ENCODE results near the gene KNCN.

KNCN gene

DNA sequence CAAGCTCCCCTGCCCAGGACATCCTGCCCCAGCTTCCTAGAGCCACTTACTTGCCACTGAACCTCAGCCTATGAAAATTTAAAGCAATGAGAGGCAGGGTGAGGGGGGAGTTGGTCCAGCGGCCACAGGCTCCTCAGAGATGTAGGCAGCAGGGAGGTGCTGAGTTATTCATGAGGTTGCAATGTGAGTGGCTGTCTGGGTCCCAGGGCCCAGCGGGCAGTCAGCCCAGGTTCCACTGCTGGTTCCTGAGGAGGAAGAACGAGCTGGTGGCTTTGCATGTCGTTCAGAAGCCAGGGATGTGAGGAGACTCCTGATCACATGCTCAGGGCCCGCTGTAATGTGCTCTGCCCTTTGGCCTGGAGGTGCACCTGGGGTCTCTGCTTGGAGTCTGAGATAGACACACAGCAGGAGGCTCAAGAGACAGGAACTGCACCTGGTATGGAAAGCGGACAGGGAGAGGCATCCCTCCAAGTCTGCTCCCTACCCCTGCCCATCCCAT, at the start of gene KNCN:
KNCN (minus strand) TSS at position 51 of the 499 bp plus-strand sequence. CDS start 432 bp downstream, outside the sequence.
- no peak for DNase-seq (ENCODE audit: low read depth)

DNA sequence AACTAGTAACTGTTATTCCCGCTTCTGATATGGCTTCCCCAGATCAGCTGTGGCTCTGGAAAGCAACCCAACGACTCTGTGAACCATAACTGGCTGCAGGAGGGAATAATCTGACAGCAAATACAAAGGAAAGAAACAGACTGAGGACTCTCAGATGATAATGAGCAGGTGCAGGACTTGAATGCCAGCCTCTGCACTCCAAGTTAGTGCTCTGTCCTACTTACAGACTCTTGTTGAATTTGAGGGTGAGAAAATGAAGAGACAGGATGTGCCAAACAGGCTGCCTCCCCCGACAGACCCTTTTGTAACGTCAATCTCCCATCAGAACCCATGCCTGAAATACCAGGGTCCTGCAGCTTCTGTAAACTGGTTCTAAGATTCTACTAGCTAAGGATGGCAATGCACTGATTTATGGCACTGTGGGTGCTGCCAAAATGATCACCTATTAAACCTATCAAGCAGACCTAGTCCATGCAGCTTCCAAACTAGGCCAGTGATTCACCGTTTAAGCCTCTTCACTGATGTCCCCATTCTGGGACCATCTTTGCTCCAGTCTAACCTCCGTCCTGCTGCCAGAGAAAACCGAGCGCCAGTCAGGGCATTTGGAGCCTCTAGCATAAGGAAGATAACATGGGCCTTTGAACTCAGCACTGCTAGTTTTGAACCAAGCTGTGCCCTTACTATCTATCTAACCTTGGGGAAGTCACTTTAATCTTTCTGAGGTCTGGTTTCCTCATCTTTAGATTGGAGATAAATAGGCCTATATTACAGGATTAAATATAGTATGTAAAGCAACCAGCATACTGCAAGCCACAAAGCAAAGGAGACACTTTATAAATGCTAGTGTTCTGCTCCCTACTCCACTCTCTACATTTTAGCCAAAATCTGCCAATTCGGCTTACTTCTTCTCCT, 47.9 kb upstream of the KNCN start:
- no peak for DNase-seq (ENCODE audit: low read depth)

DNA sequence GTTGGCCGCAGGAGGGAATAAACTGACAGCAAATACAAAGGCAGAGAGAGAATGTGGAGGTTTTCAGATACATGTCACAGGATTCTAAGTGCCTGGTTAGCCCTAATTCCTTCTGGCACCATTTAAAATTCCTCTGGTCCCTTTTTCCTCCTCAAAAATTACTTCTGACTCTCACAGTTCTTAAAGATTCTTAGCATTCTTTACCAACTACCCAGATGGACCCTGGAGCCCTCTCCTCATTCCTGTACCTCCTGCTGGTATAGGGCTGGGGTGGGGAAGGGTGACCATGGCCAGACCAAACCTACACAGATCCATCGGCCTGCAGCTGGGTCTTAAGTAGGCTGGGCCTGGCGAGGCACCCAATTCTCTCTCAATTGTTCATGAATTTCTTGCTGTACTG, 45.4 kb upstream of the KNCN start:
- no peak for DNase-seq (ENCODE audit: low read depth)

DNA sequence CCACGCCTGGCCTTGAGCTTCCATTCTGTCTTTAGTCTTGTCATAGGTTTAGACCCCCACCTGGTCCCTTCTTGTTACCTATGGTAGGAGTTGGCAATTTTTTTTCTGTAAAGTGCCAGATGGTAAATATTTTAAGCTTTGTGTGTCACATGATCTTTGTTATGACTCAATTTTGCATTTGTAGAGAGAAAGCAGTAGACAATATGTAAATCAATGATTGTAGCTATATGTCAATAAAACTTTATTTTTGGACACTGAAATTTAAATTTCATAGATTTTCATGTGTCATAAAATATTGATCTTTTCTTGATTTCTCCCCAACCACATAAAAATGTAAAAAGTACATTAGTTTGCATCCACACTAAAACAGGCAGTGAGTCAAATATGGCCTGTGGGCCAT, 44.6 kb upstream of the KNCN start:
- DNase-seq (ENCODE audit: low read depth): no peak

DNA sequence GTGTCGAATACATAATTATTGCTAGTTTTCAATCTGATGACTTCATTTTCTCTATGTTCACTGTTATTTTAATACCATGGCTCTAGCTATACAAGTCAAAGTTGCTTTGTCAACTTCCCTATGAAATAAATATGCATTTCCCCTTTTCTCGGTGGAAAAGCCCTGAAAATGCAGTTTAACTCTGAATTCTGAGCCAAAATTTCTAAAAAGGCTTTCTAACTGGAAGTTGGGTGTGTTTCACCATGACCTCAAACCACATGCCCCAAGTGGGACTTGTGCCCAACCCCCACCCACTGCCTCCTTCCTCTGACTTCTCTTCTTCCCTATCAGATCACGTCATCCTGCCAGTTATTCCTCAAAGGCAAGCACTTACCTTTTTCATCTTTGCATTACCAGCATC, 43.7 kb upstream of the KNCN start:
- no peak for DNase-seq (ENCODE audit: low read depth)

DNA sequence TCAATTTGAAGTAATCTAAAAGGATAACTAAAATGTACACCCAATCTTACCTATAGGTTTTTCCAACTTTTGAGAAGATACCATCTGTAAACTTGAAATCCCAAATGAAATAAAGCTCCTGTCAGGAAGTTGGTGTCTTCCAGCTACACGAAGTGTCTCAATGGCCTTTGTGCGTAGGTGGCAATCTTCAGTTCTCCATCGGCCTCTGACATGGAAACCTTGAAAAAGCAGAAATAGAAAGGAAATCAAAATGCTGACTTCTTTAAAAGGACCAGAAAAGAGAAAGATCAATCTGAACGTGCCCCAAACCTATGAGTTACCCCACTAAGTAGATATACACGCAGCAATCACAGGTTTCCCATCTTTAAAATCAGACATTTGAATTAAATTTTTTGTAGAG, 42.6 kb upstream of the KNCN start:
- no peak for DNase-seq (ENCODE audit: low read depth)

DNA sequence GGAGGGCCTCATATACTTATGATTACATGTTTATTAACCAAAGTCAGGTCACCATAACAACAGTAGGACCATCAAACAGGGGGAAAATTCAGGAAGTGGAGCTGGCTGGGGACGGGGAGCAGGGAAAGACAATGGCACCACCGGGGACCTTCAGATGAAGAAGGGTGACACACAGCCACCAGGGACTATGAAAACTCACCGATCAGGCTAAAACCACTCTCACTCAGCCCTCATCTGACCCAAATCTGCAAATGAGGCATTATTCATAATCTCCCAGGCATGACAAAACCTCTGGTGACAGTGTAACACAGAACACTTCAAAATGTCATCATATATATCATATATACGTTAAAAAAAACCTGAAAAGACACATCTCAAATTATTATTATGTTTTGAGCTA, 41.4 kb upstream of the KNCN start:
- no peak for DNase-seq (ENCODE audit: low read depth)

DNA sequence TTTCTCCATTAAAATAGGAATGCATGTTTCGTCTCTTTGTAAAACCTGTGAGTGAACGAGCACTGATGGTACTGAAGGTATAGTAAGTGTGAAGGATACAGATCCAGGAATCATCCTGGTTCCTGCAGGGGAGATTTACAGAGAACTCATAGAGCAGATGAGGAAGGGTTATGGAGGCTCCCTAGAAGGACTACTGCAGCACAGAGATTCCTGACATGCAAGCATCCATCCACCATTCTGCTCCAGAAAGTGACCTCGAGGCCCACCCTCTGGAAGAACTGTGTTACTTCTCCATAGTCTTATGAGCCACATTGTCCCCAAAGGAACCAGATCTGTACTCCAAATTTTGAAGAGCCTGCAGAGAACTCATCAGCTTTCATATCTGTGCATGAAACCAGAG, 38.1 kb upstream of the KNCN start:
- DNase-seq (ENCODE audit: low read depth): no peak

DNA sequence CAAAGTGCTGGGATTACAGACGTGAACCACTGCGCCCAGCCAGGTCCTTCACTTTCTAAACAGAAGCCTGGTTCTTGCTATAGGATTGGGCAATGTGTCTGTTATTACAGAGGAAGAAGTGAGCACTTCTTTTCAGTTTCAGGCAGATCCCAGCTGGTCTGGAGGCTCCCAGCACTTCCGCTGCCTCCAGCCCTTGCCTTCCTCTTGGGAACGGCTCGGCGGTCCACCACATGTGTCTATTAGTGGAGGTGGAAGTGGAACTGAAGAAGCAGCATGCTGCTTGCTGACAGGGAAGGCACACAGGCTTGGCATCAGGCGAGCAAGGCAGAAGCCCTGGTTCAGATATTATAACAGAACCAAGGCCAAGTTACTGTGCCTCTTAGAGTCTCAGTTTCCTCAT, 35.6 kb upstream of the KNCN start:
- DNase-seq (ENCODE audit: low read depth): no peak

DNA sequence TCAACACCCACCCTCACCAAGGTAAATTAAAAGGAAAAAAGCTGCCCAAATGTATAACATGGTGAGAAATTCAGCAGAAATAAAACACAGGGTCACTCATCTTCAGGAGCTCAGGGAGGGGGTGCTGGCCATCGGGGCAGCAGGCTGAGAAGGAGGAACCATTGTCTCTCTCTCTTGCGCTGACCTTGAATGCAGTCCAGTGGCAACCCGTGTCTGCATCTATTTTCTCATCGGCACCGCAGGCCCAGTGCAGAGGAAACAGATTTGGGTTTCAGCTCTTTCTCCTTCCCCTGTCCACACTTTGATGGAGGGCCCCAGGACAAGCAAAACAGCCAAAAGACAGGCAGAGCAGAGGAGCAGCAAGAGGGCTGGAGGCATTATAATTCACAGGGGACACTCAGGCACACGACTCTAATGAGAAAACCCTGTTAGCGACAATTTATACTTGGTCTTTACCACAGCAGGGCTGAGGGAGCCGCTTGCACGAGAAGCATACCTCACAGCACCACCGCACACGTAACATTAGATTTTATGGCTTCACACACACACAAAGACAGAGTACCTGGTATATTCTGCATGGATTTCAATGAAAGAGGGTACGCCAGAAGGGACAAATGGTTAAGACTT, 34.0 kb upstream of the KNCN start:
- no peak for DNase-seq (ENCODE audit: low read depth)

DNA sequence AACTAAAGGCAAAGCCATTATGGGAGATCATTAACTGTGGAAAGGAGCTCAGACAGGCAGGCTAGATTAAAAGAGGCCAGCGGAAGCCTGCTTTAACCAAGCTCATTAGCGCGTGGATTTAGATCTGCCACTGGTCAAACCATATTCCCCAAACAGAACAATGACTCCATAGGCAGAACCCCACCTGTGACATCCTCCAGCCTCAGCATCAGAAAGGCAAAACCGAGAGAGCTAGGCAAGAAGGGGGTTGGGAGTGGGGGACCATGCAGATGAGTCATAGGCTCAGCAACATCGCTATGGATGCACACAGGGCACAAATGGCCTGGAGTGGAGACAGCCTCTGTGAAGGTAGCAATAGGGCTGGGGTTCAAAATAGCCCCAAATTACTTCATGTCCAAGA, 32.0 kb upstream of the KNCN start:
- DNase-seq (ENCODE audit: low read depth): no peak

DNA sequence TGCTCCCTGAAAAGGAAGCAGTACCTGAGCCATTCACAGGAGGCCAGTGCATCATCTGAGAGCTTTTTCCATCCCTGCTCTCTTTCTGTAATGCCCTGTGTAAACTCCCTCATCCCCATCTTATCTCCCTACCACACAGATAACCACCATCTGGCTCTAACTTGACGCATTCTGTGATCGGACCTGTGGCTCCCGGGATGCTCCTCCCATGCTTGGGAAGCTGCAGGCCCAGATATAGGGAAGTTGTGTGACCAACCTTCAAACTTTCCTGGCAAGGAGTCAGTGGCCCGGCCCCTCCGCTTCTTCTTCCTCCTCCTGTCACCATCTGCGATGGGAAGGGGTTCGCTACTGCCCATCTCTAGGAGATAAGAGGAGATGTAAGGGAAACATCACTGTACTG, 31.5 kb upstream of the KNCN start:
- no peak for DNase-seq (ENCODE audit: low read depth)

DNA sequence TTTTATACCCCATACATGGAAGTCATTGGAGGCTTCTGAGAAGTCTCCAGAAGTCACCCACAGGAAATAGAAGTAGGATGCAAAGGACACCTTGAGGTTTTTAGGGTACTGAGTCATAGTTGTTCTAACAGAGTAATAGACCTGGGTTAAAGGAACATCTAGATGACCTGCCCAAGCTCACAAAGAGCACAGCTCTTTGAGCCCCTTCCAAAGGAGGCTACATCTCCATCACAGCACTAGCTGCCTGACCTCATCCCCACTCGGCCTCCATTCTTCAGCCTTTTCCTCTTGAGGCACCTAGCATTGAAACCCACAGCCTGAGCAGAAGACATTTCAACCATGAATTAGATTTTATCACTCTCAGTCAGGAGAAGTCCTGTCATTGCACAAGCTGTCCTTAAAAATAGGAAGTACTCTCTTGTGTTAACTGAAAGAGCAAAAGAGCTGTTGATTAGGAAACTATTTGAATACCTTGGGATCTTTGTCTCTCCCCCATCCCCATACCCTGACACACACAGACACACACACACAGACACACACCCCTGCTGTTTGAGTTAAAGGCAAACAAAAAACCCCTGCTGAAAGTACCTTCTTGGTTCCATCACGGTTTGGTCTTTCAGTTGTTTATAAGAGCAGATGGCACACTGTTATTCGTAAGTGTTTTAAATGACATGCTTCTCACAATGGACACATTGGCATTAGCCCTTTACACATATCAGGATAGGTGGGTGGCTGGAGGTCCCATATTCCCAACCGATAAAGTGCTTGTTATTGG, 30.4 kb upstream of the KNCN start:
- no peak for DNase-seq (ENCODE audit: low read depth)

DNA sequence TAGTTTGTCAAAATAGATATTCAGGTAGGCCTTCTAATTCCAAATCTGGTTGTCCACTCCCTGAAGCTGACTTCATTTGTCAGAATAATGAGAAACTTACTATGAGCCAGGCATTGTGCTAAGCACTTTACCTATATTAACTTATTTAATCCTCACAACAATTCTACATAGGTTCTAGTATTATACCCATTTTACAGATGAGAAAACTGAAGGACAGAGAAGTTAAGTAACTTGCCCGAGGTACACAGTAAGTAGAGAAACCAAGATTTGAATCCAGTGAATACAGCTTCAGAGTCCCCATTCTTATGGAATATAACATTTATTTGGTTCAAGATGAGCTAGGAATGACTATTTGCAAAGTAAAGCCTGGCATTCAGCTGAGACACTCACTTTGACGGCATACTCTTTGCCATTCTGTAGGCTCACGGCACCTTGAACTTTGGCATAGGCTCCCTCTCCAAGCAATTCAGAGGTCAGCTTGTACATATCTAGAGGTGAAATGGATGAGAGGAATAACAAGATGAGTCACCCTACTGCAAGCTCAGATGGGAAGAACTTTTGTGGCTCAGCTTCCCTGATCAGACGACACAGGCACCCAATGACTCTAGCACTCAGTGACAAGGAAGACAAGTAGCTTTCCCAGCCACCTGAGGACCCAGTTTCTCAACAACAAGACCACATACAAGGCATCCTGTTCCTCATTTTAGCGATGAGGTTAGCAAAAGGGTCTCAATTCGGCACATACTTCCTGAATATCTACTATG, 28.9 kb upstream of the KNCN start:
- no peak for DNase-seq (ENCODE audit: low read depth)

DNA sequence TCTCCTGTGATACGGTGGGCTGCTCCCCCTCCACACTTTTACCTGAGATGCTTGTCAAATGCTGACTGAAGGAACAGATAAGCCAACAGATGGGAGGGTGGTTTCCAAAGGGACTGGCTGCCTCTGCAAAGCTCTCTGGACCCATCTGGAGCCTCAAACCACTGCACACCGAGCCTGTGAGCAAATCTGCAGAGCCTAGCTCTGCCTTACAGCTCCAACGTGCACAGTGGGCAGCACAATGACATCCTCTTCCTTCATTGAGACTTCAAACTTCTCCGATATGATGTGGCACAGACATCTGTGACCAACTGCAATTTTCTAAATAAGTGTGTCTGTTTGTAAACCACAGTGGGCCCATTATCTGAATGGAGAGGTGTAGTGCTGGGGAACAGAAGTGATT, 26.2 kb upstream of the KNCN start:
- no peak for DNase-seq (ENCODE audit: low read depth)

DNA sequence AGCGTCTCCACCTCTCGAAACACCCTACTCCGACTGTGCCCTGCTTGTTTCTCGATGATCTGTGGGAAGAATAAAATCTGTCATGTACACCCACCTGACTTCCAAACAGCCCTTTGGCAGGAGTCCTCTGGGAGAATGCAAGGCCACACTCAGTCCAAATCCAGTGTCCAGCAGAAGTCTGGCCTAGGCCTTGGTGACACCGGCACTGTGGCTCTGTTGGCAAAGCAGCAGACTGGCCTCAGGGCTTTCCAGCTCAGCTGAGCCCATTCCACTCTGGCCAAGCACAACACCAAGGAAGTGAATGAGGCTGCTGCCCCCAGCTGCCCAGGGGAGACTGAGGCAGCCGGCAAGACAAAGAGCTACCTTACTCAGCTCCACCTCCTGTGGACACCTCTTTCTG, 25.1 kb upstream of the KNCN start:
- DNase-seq (ENCODE audit: low read depth): no peak

DNA sequence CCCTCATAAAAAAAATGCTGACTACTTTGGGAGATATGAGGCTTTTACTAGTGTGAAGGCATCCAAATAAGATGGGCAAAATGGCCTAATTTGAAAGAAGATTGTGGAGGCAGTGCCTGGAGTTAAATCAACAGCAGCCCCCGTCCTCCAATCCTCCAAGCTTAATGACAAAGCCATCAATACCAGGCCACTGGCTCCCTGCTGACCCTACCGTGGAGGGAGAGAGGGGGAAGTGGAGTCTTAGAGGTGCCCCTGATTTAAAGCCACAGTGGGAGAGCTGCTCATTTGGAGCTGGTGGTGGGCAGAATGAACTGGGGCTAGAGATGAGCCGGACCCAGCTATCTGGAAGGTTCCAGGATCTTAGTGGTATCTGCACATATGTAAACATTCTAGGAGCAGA, 24.3 kb upstream of the KNCN start:
- no peak for DNase-seq (ENCODE audit: low read depth)

DNA sequence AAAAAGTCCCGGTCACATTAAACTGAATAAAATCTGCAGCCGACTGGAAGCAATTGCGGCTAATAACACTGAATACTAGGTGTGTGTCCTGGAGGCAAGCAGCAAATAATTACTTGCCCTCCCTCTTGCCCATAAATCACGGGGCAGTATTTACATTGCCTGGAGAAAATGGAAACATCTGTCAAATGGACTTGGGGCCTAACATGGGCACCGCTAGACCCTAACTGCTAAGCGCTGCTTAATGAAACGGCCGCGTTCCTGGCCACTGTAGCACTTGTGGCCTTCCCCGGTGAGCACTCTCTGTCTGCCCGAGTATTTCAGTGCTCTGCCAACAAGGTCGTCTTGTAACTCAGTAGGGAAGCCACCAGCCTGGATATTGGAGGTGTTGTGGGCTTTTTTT, 23.9 kb upstream of the KNCN start:
- DNase-seq (ENCODE audit: low read depth): no peak

DNA sequence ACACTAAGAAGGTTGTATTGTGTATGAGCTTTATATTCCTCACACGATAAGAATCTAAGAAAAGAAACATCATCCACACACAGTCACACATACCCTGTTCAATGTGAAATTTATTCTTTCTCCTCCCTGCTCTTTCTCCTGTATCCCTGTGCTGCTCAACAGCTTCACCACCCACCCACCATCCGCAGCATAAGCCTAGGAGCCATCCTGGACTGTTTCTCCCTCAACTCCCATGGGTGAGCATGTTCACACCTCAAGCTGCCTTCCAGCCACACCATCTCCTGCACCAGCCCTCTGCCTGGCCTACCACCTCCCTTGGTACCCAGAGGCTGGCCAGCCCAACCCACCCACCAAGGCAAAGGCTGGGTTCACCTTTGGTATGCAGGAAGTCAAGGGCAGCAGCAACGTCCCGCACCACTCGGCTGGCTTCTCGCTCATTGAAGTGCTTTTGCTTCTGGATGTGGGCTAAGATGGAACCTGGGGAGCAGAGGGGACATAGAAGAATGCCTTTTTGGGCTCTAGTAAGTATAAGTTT, 20.3 kb upstream of the KNCN start:
- no peak for DNase-seq (ENCODE audit: low read depth)

DNA sequence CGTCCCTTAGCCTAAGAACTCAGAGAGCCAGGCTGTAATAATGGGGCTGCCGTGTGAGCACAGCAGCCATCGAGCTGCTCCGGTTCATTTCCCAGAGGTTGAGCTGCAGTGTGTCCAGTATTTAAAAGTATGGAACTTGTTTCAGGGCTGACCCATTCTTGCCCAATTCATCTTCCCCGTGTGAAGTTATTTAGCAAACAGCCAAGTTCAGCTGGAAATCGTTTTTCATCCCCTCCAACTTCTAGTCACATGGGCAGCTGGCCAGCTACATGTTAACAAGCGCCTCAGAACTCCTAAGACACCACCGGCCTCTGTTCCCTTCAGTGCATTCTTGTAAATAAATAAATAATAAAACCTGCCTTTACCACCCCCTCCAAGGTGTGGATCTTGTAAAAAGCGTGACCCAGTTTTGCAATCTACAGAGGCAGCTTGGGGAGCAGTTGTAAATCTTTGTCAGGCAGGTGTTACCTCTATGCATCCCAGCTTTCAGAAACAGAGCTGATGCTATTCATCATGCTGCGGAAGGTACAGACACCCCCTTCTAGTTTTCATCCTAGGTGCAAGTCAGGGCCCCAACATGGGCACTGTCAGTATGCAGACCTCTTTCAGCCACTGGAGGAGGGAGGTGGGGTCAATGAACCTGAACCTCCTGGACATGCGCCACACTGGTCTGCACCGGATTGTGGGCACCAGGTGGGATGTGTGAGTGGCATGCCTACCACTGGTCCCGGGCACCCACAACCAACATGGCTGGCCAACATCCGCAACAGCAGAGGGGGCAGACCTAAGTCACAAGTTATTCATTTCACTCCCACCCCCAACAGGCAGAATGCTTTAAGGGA, 18.7 kb upstream of the KNCN start:
- DNase-seq (ENCODE audit: low read depth): no peak

DNA sequence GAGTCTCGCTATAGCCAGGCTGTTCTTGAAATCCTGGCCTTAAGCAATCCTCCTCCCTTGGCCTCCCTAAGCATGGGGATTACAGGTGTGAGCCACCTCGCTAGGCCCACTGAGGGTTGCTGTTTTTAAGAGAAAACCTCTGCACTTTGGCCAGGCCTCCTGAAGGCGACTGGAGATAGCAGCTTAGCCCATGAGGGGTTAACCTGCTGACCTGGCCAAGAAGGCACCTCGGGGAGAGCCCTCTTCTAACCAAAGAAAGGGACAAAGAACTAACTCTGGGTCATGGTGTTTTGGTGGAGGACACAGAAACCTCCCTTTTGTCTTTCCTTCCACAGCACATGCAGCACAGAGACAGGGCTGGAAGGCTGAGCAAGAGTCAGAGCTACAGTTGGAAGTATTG, 17.7 kb upstream of the KNCN start:
- no peak for DNase-seq (ENCODE audit: low read depth)
